Duodenal mucosa (tissue), 2 donors: ENCODE measurements around the gene ABI2.
"Not testable (repeated sequence)": the region's sequence is repeated elsewhere in the genome, so short reads cannot be mapped to it uniquely, and the experiment has no call there.

Source experiments
- H3K27ac ChIP-seq: one replicate; pipeline ENCODE4 v1.7.0; 2013; ENCODE audit warnings: low read depth, low read length
- H3K27me3 ChIP-seq, 2 donors: one replicate each; pipeline ENCODE4 v1.7.0; 2013; ENCODE audit warnings: low read length in 2 of 2, control low read depth in 1 of 2; ENCODE audit not compliant: insufficient read depth in 2 of 2, control insufficient read depth in 1 of 2
- H3K36me3 ChIP-seq, 2 donors: one replicate each; pipeline ENCODE4 v1.7.0; 2013; ENCODE audit warnings: low read length in 2 of 2, control low read depth in 1 of 2; ENCODE audit not compliant: insufficient read depth in 2 of 2, control insufficient read depth in 1 of 2
- H3K4me1 ChIP-seq, 2 donors: one replicate each; pipeline ENCODE4 v1.7.0; 2013; ENCODE audit warnings: low read length in 2 of 2, control low read depth in 1 of 2; ENCODE audit not compliant: insufficient read depth in 2 of 2, control insufficient read depth in 1 of 2
- H3K4me3 ChIP-seq, 2 donors: one replicate each; pipeline ENCODE4 v1.7.0; 2013; ENCODE audit warnings: low read length in 2 of 2, low read depth in 1 of 2
- H3K9ac ChIP-seq, 2 donors: one replicate each; pipeline ENCODE4 v1.7.0; 2013; ENCODE audit warnings: low read length in 2 of 2, low read depth in 1 of 2
- H3K9me3 ChIP-seq, 2 donors: one replicate each; pipeline ENCODE4 v1.7.0; 2013; ENCODE audit warnings: low read length in 2 of 2, control low read depth in 1 of 2; ENCODE audit not compliant: control insufficient read depth in 1 of 2

ABI2 gene

DNA sequence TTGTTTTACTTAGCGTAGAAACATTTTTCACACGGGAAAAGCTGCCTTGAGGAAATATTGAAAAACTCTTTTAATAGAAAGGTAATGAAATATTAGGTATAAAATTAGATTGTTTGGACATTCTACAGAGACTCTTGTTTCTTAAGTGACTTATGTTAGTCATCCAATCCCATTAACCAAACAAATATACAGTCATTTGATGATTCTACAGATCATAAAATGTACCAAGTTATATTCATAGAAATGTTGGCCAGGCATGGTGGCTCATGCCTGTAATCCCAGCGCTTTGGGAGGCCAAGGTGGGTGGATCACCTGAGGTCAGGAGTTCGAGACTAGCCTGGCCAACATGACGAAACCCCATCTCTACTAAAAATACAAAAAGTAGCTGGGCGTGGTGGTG lies 60.0 kb downstream of the ABI2 start:
- H3K9ac ChIP-seq, H3K9me3 ChIP-seq, H3K4me1 ChIP-seq, H3K27me3 ChIP-seq, H3K36me3 ChIP-seq, H3K4me3 ChIP-seq, H3K27ac ChIP-seq: not testable (repeated sequence)

DNA sequence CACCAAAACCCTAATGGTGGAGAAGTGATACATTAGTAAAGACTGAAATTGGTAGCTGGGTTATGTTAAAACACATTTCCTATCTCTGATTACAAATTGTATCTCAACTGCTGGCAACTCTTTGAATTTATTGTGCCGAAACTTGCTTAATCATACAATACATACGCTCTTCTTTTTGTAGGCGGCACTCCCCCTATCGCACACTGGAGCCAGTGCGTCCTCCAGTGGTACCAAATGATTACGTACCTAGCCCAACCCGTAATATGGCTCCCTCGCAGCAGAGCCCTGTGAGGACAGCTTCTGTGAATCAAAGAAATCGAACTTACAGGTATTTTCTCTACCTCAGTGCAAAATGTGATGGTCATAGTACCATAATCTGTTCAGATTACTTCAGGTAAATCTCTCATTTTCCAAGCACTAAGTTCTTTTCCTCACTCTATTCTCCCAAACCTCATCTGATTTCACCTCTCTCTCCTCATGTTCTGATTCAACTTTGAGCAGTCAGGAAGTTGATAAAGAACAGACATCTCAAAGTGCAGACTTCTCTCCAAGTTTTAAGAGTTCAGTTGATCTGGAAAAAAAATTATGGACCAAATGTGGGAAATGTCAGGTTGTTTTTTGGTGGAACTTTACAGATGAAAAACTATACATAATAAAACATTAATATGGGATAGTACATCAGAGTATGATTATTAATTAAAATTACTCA lies 66.5 kb downstream of the ABI2 start:
- H3K9ac ChIP-seq = no peak overlapping the region
- H3K4me3 ChIP-seq = no peak overlapping the region
- H3K36me3 ChIP-seq = peaks cover 0 to 3% of the 10 kb centered on the region in 2 donors
- H3K27ac ChIP-seq = no peak overlapping the region
- no peaks in the 10 kb centered on the region for H3K27me3 ChIP-seq
- H3K4me1 ChIP-seq = no peaks in the 10 kb centered on the region
- H3K9me3 ChIP-seq = peaks cover 0 to 5% of the 10 kb centered on the region in 2 donors

DNA sequence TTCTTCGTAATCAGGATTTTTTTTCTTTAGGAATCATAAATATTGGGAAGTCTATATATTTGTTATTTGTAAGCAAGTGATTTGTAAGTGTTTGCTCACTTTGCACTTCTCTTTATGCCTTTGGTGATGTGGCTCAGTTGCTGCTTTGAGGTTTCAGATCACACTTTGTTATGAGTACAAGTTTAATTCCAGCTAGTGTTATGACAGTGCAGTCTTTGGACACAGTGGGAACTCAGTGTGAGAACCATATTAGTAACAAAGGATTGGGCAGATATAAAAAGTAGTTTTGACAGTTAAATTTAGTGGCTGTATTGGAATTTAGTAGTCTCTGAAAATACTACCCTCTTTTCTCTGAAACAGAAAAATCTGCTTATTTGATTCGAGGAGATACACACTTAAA lies 67.7 kb downstream of the ABI2 start:
- H3K4me3 ChIP-seq = no peak overlapping the region
- H3K36me3 ChIP-seq = peaks cover 0 to 3% of the 10 kb centered on the region in 2 donors
- no peak overlapping the region for H3K27ac ChIP-seq
- no peaks in the 10 kb centered on the region for H3K27me3 ChIP-seq
- no peak overlapping the region for H3K9ac ChIP-seq
- peaks cover 0 to 5% of the 10 kb centered on the region in 2 donors for H3K9me3 ChIP-seq
- no peaks in the 10 kb centered on the region for H3K4me1 ChIP-seq

DNA sequence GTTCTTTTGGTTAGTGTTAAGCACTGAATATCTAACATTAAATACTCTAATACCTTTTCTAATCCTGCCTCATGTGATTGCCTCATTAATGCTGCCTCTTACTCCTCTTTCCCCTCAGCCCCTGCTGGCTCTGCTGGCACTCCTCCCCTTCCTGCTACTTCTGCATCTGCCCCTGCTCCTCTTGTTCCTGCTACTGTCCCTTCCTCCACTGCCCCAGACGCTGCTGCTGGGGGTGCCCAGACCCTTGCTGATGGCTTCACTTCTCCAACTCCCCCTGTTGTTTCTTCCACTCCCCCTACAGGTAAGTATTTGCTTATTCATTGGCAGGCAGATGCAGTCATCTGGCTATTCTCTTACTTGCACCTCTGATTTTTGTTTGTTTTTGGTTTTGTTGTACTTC lies 68.5 kb downstream of the ABI2 start:
- Histone ChIP-seq H3K27ac (no peak overlapping the region), H3K4me1 (no peaks in the 10 kb centered on the region), H3K9me3 (peaks cover 0 to 5% of the 10 kb centered on the region in 2 donors), H3K36me3 (peaks cover 0 to 3% of the 10 kb centered on the region in 2 donors), H3K9ac (no peak overlapping the region), H3K4me3 (no peak overlapping the region), H3K27me3 (no peaks in the 10 kb centered on the region)

DNA sequence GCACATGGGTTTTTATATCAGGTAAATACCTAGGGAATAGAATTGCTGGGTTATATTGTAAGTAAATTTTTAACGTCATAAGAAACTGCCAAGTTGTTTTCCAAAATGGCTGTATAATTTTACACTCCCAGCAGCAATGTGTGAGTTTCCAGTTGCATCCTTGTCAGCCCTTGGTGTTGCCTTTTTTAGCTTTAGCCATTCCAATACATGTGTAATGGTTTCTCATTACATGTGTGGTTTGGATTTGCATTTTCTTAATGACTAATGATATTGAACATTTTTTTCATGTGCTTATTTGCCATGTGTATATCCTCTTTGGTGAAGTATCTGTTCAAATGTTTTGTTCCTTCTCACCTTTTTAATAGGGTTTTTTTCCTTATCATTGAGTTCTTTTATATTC lies 70.8 kb downstream of the ABI2 start:
- Histone ChIP-seq H3K27ac (no peak overlapping the region), H3K9me3 (peaks cover 0 to 5% of the 10 kb centered on the region in 2 donors), H3K27me3 (no peaks in the 10 kb centered on the region), H3K4me3 (no peak overlapping the region), H3K36me3 (peaks cover 2 to 3% of the 10 kb centered on the region in 2 donors), H3K4me1 (peaks cover 0 to 6% of the 10 kb centered on the region in 2 donors), H3K9ac (no peak overlapping the region)

DNA sequence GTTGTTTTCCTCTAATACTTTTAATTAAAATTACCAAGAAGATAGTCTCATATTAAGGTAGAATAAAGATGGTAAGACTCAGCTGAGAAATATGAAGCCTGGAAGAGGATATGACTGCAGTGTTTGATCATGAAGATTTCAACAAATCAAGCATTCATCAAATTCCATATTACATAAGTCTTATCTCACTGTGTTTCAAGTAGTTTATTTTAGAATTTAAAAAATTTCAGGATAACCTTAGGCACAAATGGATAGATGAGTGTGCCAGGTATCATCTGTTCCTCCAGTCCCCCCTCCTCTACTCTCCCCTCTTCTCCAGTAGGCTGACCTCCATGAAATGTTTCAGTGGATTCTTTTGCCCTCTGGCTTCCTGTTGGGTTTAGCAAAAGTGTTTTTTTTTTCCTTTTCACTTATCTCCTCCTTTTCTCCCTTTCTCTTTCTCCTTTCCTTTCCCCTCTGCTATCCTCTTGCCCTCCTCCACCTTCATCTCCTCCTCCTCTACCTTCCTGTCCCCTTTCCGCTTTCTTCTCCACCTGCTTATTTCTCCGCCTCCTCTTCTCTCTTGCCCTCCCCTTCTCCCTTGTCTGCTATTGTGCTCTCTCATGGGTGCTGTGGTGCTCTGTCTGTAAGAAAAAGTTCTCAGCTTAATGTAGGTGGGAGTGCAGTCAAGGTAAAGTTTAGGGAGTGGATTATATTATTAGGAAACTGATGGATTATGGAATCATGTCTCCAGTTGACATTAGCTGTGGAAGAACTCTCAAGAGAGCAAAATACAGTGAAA lies 72.8 kb downstream of the ABI2 start:
- Histone ChIP-seq H3K27ac (no peak overlapping the region), H3K36me3 (peaks cover under 1 to 2% of the 10 kb centered on the region in 2 donors)

DNA sequence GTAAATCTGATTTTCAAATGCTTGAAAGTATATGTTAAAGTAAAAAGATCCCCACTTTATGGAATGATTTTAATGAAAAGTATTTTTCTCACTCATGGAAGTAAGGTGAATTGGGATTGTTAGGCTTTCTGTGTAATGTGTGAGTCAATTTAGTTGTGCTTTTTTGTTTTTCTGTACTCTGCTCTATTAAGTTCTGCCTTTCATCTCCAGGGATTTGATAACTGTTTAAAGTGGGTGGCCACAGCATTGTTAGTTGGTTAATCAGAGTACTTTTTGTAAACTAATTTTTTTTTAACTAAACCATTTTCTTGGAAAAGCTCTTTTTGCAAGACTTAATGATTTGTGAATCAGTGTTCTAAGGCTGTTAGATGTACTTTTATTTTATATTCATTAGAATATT lies 76.8 kb downstream of the ABI2 start:
- H3K9me3 ChIP-seq = no peaks in the 10 kb centered on the region
- no peak overlapping the region for H3K9ac ChIP-seq
- H3K27me3 ChIP-seq = no peaks in the 10 kb centered on the region
- H3K27ac ChIP-seq = no peak overlapping the region
- H3K36me3 ChIP-seq = peaks cover 0 to 2% of the 10 kb centered on the region in 2 donors
- no peak overlapping the region for H3K4me3 ChIP-seq
- peaks cover 0 to 6% of the 10 kb centered on the region in 2 donors for H3K4me1 ChIP-seq

More for the DNA sequence above, 72.8 kb downstream of the ABI2 start:
- Histone ChIP-seq H3K9ac (no peak overlapping the region), H3K9me3 (peaks cover 0 to 5% of the 10 kb centered on the region in 2 donors), H3K4me3 (no peak overlapping the region), H3K27me3 (no peaks in the 10 kb centered on the region), H3K4me1 (peaks cover 0 to 6% of the 10 kb centered on the region in 2 donors)

DNA sequence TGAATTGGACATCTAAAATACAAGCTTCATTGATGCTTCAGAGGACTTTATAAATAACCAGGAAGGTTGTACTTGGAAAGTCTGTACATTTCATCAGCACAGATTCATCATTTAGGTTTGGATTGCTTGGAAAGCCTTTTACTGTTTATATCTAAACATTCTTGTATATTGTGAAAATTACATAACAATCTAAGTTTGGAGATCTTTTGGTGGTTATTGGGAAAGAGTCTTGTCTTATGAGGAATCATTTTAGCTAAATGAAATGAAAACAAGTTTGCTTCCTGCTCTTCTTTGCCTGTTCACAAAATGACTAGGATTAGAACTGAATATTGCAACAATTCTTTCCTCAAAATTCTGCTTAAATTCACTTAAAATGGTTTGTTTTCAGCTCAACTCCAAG lies 79.3 kb downstream of the ABI2 start:
- Histone ChIP-seq H3K9me3 (no peaks in the 10 kb centered on the region), H3K4me3 (no peak overlapping the region), H3K9ac (no peak overlapping the region), H3K27ac (no peak overlapping the region), H3K27me3 (no peaks in the 10 kb centered on the region), H3K4me1 (peaks cover 0 to 1% of the 10 kb centered on the region in 2 donors), H3K36me3 (peaks cover 0 to 2% of the 10 kb centered on the region in 2 donors)

DNA sequence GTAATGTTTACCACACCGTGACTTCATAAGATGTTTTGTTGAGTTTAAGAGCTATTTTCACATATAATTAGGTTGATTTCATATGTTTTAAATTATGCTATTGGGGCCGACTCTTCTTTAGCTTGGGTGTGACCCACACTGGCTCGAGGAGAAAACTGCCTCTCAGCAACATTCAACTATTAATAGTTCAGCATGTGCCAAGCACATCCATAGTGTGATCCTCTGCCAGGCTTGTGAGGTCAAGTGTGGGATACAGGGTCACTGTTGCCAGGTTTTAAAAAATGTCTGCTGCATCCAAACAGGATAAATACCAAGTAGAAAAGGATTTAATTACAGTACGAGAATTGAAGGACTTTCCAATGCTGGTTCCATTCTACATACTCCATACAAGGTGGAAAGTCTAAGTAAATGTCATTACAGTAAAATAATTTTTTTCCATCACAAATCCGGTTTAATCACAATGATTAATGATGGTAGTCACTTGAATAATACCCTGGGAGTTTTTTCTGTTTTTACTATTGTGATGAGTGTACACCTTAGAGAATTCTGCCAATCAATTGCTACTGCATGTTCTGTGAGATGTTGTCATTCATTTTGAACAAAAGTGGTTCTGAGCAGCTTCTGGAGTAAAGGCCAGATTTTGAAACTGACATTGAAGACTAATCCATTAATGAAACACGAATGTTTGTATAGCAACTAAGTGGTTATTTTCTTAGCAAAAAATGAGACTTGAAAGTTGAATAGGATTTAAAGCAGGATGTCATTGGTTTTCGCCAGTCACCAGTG lies 84.5 kb downstream of the ABI2 start:
- H3K27me3 ChIP-seq = no peaks in the 10 kb centered on the region
- no peaks in the 10 kb centered on the region for H3K9me3 ChIP-seq
- H3K4me1 ChIP-seq = no peaks in the 10 kb centered on the region
- H3K9ac ChIP-seq = no peak overlapping the region
- H3K4me3 ChIP-seq = no peak overlapping the region
- no peak overlapping the region for H3K27ac ChIP-seq
- peaks cover 5 to 6% of the 10 kb centered on the region in 2 donors for H3K36me3 ChIP-seq

DNA sequence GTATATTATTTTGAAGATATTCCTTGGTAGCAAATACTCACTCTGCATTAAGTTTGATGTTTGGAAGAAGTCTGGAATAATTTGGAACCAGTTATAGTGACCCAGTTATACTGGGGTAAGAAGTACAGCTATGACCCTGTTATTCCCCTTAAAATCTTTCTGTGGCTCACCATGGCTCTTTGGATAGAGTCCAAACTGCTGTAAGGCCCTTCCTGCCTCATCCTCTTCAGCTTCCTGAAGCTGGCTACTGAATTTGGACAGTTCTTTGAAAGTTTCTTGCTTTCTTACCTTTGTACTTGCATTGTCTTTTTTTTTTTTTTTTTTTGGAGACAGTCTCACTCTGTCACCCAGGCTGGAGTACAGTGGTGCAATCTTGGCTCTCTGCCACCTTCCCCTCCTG lies 85.6 kb downstream of the ABI2 start:
- peaks cover 10 to 12% of the 10 kb centered on the region in 2 donors for H3K36me3 ChIP-seq
- H3K9ac ChIP-seq = no peak overlapping the region
- H3K27ac ChIP-seq = no peak overlapping the region
- peaks cover 4 to 6% of the 10 kb centered on the region in 2 donors for H3K9me3 ChIP-seq
- H3K4me3 ChIP-seq = no peak overlapping the region
- H3K4me1 ChIP-seq = no peaks in the 10 kb centered on the region
- no peaks in the 10 kb centered on the region for H3K27me3 ChIP-seq
